ENCODE data around the gene GDPD4.

Gene GDPD4

DNA sequence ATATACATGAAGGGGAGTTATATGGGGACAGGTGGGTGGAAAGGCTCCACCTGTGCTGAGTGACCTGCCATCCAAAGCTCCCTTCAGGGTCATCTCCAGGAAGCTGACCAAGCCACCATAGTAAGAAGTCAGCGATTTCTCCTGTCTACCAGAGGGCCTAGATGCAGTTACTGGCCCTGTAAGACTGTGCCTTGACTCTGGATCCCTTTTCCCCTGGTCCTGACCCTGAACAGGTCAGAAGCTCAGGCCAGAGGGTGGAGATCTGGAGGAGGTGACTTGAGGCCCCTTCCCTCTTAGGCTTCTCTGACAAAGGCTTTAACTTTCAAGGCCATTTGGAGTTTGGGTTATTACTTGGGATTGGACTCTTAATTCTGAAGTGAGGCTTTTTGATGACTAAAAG is 69.7 kb downstream of the GDPD4 start:
- no peak overlapping the region for H3K4me3 ChIP-seq (ENCODE audit: low read depth, low read length)
- DNase-seq (ENCODE audit: low read depth): no peak
- TF ChIP-seq CTCF (conservative IDR thresholded peaks at IDR 0.05; ENCODE audit: low read depth, low read length): no peak

DNA sequence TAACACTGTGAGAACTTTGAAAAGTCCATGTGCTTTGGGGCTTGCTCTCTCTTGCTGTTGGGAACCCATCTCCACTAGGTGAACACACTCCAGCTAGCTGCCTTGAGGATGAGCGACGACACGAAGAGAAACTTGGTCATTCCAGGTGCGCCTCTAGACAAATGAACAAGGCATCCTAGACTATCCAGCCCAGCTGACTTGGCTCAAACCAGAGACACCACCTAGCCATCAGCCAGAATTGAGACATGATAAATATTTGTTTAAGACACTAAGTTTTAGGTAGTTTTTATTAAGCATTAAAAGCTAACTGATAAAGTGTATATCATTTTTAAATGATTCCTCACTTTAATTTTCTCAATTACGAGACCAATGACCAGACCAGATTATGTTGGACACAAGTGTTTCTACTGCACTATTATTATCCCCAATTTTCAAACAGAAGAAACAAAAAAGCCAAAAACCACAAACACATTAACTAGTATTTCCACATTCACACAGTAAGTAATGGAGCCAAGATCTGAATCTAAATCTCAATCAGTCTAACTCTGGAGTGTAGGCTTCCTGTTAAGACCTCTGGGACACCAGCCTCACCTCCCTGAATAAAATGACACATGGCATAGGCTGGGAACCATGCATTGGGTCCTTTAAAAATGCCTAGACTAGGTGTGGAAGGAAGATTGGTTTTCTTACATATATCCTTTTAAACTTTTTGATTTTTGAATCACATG is 70.4 kb downstream of the GDPD4 start:
- no peak for DNase-seq (ENCODE audit: low read depth)

GRCh38 chr11:77223797-77224196 is 77.7 kb downstream of the GDPD4 start:
- H3K4me3 ChIP-seq (ENCODE audit: low read depth, low read length): no peak overlapping the region
- no peak for DNase-seq (ENCODE audit: low read depth)
- TF ChIP-seq CTCF (conservative IDR thresholded peaks at IDR 0.05; ENCODE audit: low read depth, low read length): no peak

More for the DNA sequence above, 70.4 kb downstream of the GDPD4 start:
- TF ChIP-seq CTCF (conservative IDR thresholded peaks at IDR 0.05; ENCODE audit: low read depth, low read length): no peak
- H3K4me3 ChIP-seq (ENCODE audit: low read depth, low read length): no peak overlapping the region

DNA sequence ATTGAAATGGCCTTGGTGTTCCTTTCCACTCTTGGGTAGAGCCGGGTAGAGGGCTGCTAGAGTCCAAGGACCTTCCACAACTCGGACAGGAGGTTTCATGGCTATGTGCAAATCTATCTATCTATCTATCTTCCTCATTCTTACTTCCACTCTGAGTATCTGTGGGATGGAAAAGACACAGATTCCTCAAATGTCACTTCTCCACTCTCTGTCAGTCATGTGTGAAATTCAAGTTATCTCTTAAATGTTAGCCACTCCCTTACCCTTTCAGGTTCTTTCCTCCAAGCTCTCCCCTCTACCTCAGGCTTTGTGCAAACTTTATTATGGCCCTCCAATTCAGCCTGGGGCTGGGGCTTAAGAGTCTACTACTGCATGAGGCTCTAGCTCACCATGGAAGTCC is 84.3 kb downstream of the GDPD4 start:
- H3K4me3 ChIP-seq (ENCODE audit: low read depth, low read length): no peak overlapping the region
- DNase-seq (ENCODE audit: low read depth): no peak
- TF ChIP-seq CTCF (conservative IDR thresholded peaks at IDR 0.05; ENCODE audit: low read depth, low read length): no peak

GRCh38 chr11:77215106-77215505 is 86.4 kb downstream of the GDPD4 start:
- no peak overlapping the region for H3K4me3 ChIP-seq (ENCODE audit: low read depth, low read length)
- no peak for TF ChIP-seq CTCF (conservative IDR thresholded peaks at IDR 0.05; ENCODE audit: low read depth, low read length)
- no peak for DNase-seq (ENCODE audit: low read depth)

GRCh38 chr11:77214557-77214956 is 86.9 kb downstream of the GDPD4 start:
- DNase-seq (ENCODE audit: low read depth): no peak
- H3K4me3 ChIP-seq (ENCODE audit: low read depth, low read length): no peak overlapping the region
- TF ChIP-seq CTCF (conservative IDR thresholded peaks at IDR 0.05; ENCODE audit: low read depth, low read length): no peak

All from choroid plexus epithelial cell (primary cell).